A673 (cell line): ENCODE data around the gene SLC15A4. TPM values are rescaled to one million over a fixed set of nuclear protein-coding genes. Genes with fewer than 3 reads are reported as not detected.
"Not testable (repeated sequence)": the region's sequence is repeated elsewhere in the genome, so short reads cannot be mapped to it uniquely, and the experiment has no call there.

Experiments
- BruUV-seq: library from RNA; stranded (reverse); fragments of 400-500 nt; replicated peaks from 2 replicates; lab custom pipeline; 2021; lab: Mats Ljungman, UMichigan
- CTCF ChIA-PET: fragments of 300-600 bp; sonication (Branson Sonifier 250); formaldehyde crosslinking; loops from one replicate; lab custom pipeline; 2022; ENCODE audit warnings: antibody characterized with exemption; lab: Charles Lee
- POLR2A ChIA-PET: fragments of 300-600 bp; sonication (Branson Sonifier 250); formaldehyde crosslinking; loops from one replicate; lab custom pipeline; 2022; ENCODE audit warnings: antibody characterized with exemption; ENCODE audit not compliant: low non-redundant PET; lab: Charles Lee
- DNase-seq: peaks from one replicate; pipeline ENCODE4 v3.0.0-alpha.2; 2015; ENCODE audit warnings: low spot score
- H3K27ac ChIP-seq: fragments of 200-600 bp; sonication (generic); 2 replicates; pipeline ENCODE4 v1.5.1; 2016; ENCODE audit warnings: mixed run types, low read depth, mild to moderate bottlenecking, mixed read lengths, antibody characterized with exemption, low read length; ENCODE audit not compliant: poor library complexity, severe bottlenecking
- H3K27me3 ChIP-seq: fragments of 200-600 bp; sonication (generic); replicated peaks from 2 replicates; pipeline ENCODE4 v1.6.1; 2017; ENCODE audit warnings: mixed run types, low read depth, mild to moderate bottlenecking, mixed read lengths, antibody characterized with exemption, low read length; ENCODE audit not compliant: insufficient read depth, poor library complexity
- H3K36me3 ChIP-seq: fragments of 200-600 bp; sonication (generic); 2 replicates; pipeline ENCODE4 v1.6.1; 2016; ENCODE audit warnings: mixed run types, mild to moderate bottlenecking, mixed read lengths, antibody characterized with exemption, low read length; ENCODE audit not compliant: insufficient read depth, poor library complexity, severe bottlenecking
- H3K4me1 ChIP-seq: fragments of 200-600 bp; sonication (generic); 2 replicates; pipeline ENCODE4 v1.6.1; 2017; ENCODE audit warnings: mixed run types, mild to moderate bottlenecking, mixed read lengths, antibody characterized with exemption, low read length; ENCODE audit not compliant: insufficient read depth, poor library complexity, severe bottlenecking
- H3K4me3 ChIP-seq: fragments of 200-600 bp; sonication (generic); 2 replicates; pipeline ENCODE4 v1.5.1; 2016; ENCODE audit warnings: low read depth, mixed run types, mild to moderate bottlenecking, mixed read lengths, low read length; ENCODE audit not compliant: poor library complexity, severe bottlenecking
- H3K9me3 ChIP-seq: fragments of 200-600 bp; sonication (generic); 2 replicates; pipeline ENCODE4 v1.6.1; 2016; ENCODE audit warnings: mixed run types, low read depth, mild to moderate bottlenecking, mixed read lengths, antibody characterized with exemption, low read length; ENCODE audit not compliant: poor library complexity, severe bottlenecking
- EZH2 ChIP-seq: fragments of 200-600 bp; sonication (generic); IDR thresholded peaks from 2 replicates; pipeline ENCODE4 v1.6.1; 2017; ENCODE audit warnings: borderline replicate concordance, low read depth, mild to moderate bottlenecking, mixed read lengths, antibody characterized with exemption, low read length; ENCODE audit not compliant: poor library complexity, severe bottlenecking
- intact Hi-C: fragments of 100-400 bp; cut with micrococcal nuclease; formaldehyde crosslinking; loops from one replicate; pipeline ENCODE4 v1.10.0; 2022; ENCODE audit not compliant: unreplicated experiment
- total RNA-seq: library from RNA; stranded (reverse); gene quantifications from 2 replicates; pipeline ENCODE4 v1.2.3, GENCODE V29; 2021
- TF ChIP-seq, protein P1 (sequence below): fragments of 300-800, 200-600 bp; sonication (generic); conservative IDR thresholded peaks from 2 replicates; pipeline ENCODE4 v1.5.1; 2017; ENCODE audit warnings: low read depth, mild to moderate bottlenecking, antibody characterized with exemption, low read length, moderate library complexity, mixed read lengths

The SLC15A4 gene
- total RNA-seq, 1 experiment from 2014 or later, result 20.3 TPM

DNA sequence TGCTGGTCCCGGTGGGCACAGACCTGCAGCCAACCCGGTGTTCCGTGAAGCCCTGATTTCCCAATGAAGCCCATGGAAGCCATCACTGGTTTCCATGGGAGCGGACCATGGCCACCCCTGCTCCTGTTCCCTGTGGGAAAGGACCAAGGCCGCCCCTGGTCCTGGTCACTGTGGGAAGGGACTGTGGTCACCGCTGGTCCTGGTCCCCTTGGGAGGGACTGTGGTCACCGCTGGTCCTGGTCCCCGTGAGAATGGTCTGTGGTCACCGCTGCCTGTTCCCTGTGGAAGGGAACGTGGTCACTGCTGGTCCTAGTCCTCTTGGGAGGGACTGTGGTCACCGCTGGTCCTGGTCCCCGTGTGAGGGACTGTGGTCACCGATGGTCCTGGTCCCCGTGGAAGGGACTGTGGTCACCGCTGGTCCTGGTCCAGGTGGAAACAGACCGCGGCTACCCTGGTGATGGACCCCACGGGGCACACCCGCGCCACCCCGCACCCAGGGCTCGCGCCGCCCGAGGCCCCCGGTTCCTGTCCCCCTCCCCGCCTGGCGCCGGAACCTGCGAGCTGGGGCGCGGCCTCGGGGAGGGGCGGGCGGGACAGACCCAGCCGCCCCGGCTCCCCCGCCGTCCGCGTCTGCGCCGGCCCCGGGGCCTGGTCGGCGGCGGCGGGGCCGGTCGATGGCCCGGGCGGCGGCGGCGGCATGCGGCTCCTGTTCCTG, 29.3 kb upstream of the SLC15A4 start, which contains the start of gene GLT1D1:
TSS of gene GLT1D1 (plus strand) at position 594 of the 715 bp plus-strand sequence. CDS start at position 698, 104 bp downstream.
- Histone ChIP-seq H3K4me1 (no peaks in the 10 kb centered on the region), H3K9me3 (no peaks in the 10 kb centered on the region), H3K27ac (no peak within 1 kb of the TSS), H3K4me3 (no peak within 1 kb of the TSS), H3K27me3 (no peaks in the 10 kb centered on the region), H3K36me3 (no peaks in the 10 kb centered on the region)
- ChIA-PET CTCF (no interaction called here), POLR2A (no interaction called here)
- TF ChIP-seq EZH2, result no peak
- TF ChIP-seq, protein P1, sequence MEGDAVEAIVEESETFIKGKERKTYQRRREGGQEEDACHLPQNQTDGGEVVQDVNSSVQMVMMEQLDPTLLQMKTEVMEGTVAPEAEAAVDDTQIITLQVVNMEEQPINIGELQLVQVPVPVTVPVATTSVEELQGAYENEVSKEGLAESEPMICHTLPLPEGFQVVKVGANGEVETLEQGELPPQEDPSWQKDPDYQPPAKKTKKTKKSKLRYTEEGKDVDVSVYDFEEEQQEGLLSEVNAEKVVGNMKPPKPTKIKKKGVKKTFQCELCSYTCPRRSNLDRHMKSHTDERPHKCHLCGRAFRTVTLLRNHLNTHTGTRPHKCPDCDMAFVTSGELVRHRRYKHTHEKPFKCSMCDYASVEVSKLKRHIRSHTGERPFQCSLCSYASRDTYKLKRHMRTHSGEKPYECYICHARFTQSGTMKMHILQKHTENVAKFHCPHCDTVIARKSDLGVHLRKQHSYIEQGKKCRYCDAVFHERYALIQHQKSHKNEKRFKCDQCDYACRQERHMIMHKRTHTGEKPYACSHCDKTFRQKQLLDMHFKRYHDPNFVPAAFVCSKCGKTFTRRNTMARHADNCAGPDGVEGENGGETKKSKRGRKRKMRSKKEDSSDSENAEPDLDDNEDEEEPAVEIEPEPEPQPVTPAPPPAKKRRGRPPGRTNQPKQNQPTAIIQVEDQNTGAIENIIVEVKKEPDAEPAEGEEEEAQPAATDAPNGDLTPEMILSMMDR, result no peak
- no TSS peak for BruUV-seq
- intact Hi-C loops, result no loop called here
- no peak for DNase-seq

DNA sequence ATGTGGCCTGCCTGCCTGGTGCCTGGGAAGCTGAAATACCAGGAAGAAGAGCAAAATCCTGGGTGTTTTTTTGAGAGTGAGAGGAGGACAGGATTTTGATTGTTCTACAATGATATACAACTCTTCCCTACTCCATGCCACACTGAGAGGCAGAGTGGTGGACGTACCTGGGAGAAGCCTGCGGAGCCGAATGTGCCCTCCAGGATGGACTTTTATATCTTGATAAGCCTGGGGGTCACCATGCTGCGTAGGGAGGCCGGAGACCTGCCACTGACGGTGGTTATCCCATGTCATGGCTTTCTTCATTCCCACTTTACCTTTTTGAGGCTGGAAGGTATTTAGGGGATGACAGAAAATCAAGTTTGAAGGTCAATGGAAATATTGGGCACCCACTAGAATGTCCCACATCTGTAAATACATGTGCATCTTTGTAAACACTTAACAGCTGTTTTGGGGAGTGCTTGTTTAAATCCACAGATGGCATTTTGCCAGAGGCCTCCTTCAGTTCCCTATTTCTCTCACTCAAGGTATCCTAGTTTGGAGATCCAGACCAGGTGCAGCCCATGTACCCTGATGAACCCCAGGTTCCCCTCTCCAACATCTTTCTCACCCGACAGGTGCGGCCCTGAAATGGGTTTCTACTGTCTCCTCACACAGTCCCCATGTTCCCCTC, 28.4 kb upstream of the SLC15A4 start:
- no peaks in the 10 kb centered on the region for H3K27me3 ChIP-seq
- no peak overlapping the region for H3K27ac ChIP-seq
- ChIA-PET CTCF (no interaction called here), POLR2A (no interaction called here)
- no TSS peak for BruUV-seq
- DNase-seq, result no peak
- H3K4me1 ChIP-seq, result no peaks in the 10 kb centered on the region
- no peak overlapping the region for H3K4me3 ChIP-seq
- no peaks in the 10 kb centered on the region for H3K9me3 ChIP-seq
- TF ChIP-seq, protein P1, result no peak
- TF ChIP-seq EZH2, result no peak
- no peaks in the 10 kb centered on the region for H3K36me3 ChIP-seq
- intact Hi-C loops, result no loop called here

DNA sequence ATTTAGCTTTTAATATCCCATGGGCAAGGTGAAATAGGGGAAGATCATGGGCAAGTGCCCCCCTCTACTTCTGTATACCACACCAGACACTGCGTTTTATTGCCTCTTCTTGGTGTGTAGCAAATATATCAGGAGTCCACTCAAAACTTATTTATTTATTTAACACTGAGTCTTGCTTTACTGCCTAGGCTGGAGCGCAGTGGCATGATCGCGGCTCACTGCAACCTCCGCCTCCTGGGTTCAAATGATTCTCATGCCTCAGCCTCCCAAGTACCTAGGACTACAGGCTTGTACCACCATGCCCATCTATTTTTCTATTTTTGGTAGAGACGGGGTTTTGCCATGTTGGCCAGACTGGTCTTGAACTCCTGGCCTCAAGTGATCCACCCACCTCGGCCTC, 27.7 kb upstream of the SLC15A4 start:
- H3K4me1 ChIP-seq, H3K4me3 ChIP-seq, BruUV-seq, H3K27ac ChIP-seq, H3K27me3 ChIP-seq, CTCF ChIA-PET, intact Hi-C loops, DNase-seq, POLR2A ChIA-PET, H3K9me3 ChIP-seq, H3K36me3 ChIP-seq: not testable (repeated sequence)
